ENCODE data around the gene IL19.

IL19 gene

DNA sequence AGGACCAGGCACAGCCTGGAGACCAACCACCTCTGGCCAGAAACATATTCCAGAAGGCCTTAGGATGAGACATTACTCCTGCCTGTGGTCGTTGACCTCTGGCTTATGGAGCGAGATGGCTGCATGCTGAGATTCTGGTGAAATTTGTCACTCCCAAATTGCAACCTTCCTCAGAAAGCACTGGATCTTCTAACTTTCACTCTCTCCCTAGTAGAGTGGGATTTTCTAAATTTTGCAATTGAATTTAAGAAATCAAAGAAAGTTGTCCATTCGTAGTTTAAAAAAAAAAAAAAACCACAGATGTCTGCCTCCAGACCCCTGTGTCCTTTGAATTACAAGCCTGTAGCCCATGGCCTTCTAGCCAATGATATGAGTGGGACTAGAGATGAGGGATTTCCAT, 30.3 kb downstream of the IL19 start:
- DNase-seq, result no peak

DNA sequence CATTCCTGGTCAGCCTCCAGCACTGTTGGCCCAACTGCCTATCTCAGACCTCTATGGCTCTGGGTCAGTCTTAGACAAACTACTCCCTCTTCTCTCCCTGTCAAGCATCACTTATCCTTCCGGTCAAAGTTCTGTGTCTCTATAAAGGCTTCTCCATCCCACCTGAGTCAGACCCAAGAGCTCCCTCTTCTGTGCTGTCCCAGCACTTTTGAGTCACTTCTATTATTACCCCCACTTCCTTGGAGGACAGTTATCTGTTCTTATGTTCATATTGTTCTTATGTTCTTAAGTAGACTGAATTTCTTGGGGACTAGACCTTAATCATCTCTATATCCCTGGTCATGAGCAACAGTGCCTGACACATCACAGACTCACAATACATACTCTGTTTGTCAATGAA, 30.9 kb downstream of the IL19 start:
- DNase-seq, result no peak

DNA sequence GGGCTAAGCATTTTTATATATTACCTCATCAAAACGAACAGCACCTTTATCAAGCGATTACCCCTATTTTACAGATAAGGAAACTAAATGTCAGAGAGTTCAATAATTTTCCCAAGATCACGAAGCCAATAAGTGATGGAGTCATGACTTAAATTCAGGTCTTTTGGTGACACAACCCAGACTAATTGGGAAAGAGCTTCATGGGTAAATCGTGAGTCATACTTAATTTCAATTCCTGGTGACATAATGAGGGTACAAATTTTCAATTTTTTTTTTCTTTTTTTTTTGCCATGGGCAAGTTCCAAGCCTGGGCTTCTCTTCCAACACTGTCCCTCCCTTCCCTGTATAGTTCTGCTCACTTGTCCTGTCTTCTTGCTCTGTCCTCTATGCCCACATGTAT, 31.8 kb downstream of the IL19 start:
- no peak for DNase-seq

DNA sequence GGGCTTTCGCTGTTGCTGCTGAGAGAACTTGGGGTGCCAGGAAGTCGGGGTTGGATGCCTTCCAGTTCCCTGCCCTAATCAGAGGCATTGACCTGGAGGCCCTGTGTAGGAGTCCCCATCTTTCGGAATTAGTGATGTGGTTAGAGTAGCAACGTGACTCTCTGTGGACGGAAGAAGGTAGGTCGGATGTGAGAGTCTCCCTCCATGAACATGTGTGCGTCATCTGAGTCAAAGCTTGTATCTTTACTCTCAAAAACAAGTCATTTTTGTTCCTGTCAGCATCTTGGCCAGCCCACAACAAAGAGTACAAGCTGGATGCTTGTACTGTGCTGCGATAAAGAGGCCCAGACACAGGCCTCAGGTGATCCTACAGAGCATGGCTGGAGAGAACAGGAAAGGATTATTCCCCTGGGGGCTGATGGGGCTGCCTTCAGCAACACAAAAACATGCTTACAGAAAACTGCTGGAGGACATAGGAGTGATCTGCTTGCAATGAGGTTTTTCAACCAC, 32.7 kb downstream of the IL19 start:
- peak; percentile 48 to 98 (median 75) for DNase-seq

DNA sequence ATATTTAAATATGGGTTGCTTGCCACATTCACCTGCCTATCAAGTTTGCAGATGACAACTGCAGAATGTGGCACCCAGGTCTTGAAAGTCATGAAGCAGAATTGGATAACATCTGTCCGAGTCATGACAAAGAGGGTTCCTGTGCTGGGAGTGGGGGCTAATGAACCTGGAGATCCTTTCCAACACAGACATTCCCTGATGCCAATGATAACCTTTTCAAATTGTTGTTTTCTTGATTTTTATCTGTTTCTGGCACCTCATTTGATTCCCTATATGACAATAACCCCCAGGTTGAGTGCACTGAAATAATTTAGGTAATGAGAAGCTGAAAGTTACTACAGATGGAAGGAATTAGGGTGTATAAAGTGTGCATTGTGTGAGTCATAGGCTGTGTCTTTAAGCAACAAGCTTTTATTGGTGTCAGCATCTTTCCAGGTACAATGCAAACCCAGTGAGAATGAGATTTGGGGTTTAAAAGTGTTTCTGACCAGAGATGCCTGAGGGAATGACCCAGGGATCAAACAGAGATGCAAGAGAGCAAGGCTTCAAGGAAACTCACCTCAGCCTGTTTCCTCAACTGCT, 33.7 kb downstream of the IL19 start:
- no peak for DNase-seq

DNA sequence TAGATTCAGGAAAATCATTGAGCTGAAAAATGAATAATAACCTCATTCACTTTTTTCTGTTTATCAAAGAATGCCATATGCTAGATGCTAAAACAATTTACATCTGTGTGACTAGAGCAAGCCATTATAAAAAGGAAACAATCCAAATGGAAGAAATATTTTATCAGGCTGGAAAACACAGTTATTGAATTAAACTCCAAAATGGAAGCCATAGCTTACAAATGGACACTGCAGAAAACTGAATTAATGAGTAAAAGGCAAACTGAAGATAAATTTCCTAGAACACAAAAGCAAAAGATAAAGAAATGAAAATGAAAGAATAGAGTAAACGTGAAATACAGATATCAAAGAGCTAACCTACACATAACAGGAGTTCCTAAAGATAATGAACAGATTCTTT, 34.8 kb downstream of the IL19 start:
- DNase-seq, result no peak

DNA sequence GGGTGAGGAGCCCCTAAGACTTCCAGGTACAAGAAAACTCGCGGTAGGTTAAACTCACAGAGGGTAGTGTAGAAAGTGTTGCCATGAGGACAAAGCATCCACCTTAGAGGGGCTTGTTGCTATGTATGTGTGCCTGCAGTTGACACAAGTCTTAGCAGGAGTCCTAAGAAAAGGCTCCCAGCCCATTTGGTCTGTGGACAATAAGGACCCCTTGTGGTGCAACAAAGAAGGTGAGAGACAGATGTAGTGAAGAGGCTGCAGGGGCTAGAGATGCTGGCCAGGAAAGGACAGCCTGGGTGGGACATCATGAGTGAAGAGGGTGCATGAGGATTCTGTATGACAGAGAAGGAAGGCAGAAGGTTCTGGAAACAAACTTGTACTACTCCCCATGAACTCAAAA, 38.0 kb downstream of the IL19 start:
- DNase-seq, result peak in 4 of 5 donors; percentile 20 to 74 (median 36)

DNA sequence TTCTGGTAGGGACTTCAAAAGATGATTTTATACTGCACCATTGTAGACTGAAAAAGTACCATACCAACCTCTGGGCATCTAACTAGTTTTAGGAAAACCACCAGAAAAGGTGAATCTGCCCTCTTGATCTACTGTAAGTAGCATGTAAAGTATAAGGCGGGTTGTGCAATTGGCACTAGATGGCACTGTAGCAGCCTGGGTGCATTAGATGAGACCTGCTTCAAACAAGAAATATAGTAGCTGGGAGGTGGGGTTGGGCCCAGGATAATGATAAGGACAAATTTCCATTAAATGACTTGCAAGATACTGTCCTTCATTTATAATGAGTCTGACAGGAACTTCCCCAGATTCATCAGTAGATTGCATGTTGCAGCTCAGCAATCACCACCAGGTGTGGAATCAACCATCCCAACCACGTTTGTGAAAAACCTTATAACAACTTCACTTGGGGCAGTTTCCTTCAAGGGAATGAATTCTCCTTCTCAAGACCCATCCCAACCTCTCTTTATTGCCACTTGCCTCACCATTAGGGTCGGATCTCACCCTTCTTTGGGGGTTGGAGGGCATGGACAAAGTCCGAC, 39.0 kb downstream of the IL19 start:
- DNase-seq, result peak in 2 of 5 donors; percentile 10 to 56

DNA sequence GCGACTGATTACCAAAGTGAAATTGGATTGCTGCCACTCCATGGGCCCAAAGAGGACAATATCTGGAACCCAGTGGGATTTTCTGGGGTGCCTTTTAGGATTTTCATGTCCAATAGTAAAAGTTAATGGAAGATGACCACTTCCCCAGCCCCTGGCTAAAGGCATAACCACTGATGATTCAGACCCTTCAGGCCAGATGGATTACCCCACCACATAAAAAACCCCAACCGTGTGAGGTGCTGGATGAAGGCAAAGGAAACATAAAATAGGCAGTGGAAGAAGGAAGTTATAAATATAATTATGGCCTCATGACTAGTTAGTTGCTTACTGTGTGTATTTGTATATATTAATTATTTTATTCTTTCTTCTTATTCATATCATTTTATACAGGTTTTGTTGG, 41.9 kb downstream of the IL19 start:
- no peak for DNase-seq

DNA sequence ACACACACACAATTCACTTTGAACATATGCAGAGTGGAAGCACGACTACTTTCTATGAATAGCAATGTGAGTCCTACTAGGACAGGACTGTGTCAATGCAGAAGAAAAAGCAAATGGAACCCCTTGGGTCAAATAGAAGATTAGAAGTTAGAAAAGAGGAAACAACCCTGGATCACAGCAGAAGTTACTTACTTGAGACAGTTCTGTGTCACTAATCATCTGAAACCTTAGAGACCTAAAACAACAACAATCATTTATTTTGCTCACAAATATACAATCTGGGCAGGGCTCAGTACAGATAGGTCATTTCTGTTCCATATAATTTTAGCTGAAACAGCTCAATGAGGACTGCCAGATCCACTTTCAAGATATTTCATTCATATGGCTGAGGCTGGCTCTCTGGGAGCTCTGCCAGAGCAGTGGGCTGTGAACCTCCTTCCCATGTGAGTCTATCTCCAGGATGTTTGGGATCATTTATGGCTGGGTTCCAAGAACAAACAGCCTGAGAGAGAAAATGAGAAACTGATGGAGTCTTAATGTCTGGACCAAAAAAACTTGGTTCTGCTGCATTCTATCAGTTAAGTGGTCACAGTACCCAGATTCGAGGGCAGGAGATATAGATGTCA, 44.3 kb downstream of the IL19 start:
- DNase-seq, result no peak

DNA sequence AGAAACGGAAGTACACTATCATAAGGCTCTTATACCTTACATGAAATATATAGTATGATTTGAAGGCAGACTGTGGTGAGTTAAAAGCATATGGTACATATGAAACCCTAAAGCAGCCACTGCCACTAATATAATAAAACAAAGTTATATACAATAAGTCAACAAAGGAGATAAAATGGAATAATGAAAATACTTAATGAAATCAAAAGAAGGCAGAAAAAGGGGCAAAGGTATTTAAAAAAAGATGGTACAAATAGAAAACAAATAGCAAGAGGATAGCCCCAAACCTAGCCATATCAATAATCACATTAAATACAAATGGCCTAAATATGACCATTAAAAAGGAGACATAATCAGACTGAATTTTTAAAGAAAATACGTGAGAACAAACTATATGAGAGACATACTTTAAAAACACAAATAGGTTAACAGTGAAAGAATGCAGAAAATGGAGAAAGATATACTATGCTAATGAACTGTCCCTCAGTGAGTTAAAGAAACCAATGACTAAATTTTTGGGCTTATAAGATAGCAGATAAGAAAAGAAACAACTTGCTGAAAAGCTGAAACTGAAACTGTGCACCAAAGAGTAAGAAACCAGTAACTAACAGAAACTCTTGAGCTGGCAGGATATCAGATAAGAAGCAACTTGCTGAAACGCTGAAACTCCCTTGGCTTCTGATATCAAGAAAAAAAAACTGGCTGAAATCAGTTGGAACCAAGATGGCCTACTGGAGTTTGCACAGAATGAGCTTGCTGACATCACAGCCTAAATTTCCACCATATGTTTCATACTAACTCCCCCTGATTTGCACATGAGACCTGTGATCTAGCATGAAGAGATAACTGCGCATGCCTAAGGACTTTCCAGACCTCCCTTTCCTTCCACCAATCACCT, 46.1 kb downstream of the IL19 start:
- peak in 1 of 5 donors; percentile 89 for DNase-seq

DNA sequence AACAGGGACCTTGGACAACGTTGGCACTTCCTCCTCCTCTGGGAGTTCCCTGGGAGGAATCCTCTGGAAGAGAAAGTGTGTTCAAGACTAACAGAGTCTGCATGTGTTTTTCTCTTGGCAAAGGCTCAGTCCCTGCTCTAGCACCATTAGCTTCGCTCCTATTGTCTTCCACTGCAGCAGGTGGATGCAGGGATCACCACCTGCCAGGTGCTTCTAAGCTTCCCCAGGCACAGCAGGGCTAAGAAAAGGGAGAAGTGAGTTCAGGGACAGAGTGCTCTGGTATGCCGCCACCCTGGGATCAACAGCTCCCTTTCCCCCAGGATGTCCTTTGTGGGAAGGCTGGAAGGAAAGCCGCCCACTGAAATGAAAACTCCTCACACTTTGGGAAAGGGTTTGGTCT, 50.9 kb downstream of the IL19 start:
- DNase-seq, result no peak

DNA sequence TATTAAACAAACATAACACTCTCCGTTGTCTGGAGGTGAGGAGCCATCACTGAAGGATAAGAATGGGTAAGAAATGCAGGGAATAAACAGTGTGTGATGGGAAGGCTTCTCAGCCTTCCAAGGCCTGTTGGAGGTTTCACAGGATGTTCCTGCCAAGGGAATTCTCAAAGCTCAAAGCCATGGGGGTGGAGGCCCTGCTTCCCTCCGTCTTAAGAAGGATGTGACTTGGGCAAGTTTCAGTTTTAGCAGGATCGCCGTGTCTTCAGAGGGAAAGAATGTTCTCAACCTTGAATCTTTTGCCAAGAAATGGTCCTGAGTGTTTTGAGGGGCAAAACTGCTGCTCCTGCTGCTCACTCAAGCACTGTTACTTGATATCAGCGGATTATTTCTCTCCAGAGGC, 53.2 kb downstream of the IL19 start:
- no peak for DNase-seq

DNA sequence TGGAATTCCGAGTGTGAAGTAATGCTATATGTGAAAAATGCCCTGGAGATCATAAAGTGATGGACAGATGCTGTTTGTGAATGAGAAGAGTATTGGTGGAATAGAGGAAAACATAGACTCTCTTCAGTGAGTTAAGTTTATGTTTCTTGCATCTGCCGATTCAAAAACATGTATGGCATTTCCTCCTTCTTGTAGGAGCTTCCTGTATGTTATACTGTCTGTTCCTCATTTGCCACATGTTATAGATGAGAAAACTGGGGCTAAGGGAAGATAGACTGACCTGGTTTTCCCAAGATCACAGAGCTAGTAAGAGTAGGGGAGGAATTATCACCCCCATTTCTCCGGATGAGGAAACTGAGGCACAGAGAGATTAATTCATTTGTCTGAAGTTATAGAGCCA, 53.8 kb downstream of the IL19 start:
- DNase-seq, result no peak

DNA sequence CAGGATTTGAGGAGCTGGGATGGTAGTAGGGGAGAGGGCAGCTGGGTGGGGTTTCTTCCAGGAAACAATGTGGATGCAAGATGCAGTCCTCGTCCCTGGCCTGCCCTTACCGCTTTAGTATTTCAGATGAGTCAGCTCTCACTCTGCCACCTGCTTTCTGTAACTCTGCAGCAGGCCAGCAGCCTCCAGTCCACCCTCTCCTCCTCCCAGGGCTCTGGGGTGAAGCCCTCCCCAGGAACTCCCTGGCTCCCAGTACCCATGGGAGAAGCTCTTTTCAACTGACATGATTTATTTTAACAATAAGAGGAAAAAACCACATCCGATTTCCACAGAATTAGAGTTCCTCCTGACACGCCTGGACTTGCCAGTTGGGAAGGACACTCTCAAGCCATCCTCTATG, 55.8 kb downstream of the IL19 start:
- DNase-seq, result no peak

DNA sequence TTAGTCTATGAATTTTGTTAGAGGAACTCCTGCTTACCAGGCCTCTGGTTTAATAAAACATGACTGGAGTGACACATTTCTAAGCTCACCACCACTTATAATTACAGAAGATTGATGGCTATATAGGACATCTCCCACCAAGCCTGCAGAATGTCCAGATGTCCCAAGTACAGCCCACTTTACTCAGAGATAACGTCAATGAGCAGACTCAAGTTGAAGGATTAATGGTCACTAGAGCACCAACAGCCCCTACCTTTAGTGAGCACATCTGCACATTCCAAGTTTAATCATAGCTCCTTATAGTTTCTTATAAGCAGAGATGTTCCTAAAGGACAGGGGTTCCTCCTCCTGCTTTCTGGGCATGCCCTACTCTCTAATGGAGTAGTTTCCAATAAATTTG, 57.5 kb downstream of the IL19 start:
- no peak for DNase-seq

DNA sequence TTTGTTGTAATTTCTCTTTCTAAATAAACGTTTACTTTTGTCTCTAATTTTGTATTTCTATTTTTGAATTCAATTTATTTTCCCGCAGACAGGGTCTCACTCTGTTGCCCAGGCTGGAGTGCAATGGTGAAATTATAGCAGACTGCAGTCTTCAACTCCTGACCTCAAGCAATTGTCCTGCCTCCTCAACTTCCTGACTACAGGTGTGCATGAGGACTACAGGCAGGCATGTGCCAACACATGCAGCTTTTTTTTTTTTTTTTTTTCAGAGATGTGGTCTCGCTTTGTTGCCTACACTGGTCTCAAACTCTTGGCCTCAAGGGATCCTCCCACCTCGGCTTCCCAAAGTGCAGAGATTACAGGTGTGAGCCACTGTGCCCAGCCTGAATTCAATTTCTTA, 58.2 kb downstream of the IL19 start:
- no peak for DNase-seq

DNA sequence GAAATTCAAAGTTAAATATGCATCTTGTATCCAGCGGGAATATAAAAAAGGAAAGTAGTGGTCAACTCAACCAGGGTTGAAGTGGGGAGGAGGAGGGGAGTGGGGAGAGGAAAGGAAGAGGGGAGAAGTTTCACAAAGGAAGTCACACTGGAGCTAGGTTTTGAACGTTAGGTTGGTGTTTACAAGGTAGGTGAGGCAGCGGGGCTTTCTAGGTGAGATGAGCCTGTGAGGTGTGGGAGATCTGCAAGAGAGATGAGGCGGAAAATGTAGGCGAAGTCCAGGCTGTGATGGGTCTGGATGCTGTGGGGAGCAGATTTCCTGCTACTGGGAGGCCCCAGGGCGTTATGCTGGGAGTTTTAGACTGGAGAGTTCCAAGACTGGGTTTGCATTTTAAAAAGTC, 58.7 kb downstream of the IL19 start:
- no peak for DNase-seq

DNA sequence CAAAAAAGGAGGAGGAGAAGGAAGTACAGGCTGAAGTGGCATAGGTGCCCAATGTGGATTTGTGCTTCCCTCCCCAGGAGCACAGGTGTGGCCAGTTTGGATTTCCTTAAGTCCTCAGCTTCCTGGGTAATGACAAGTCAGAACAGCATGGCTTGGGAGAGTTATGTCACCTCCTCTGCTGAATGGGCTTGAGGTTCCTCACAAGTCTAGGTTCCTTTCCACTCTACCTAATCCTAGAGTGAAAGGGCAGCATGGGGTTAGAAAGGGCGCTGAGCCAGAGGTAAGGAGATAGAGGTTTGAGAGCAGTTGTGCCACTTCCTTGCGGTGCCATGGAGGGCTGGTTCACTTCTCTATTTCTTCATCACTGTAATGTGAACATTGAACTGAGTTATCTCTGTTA, 59.3 kb downstream of the IL19 start:
- DNase-seq, result no peak

DNA sequence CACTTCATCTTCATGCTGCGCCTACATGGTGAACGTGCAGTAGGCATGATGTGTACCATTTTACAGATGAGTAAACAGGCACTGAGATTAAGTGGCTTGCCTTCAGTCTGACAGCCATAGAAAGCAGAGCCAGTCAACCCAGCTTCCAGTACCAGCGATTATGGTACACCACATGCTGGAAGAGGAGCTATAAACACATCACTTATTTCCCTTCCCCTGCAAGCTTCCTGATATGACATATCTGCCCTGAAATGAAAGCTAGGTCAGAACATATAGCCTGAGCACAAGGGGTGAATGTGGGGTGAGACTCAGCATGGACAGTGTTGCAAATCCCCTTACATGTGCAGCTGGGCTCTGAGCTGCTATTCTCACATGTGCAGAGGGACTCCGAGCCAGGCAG, 61.1 kb downstream of the IL19 start:
- no peak for DNase-seq

DNA sequence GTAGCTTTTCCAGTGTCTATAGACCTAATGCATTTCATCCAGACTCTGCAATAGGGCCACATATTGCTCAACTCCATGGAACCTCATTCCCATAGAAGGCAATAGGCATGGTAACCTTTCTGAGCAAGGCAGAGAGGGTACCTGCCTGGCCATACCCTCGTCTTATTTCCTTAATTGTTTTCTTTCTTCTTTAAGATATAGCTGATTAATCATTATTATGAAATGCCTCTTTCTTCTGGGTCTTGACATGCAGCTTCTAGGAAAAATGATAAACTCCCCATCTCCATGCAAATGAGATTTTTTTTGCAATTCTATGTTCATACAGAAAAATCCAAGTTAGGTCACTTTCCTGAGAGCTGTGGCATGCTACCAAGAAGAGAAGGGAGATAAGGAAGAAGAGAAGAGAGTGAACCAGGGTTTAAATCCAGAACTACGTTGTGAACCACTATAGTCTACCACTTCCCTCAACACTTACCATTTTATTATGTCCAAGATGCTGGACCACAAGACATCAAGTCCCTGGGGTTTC, 61.8 kb downstream of the IL19 start:
- DNase-seq, result no peak

DNA sequence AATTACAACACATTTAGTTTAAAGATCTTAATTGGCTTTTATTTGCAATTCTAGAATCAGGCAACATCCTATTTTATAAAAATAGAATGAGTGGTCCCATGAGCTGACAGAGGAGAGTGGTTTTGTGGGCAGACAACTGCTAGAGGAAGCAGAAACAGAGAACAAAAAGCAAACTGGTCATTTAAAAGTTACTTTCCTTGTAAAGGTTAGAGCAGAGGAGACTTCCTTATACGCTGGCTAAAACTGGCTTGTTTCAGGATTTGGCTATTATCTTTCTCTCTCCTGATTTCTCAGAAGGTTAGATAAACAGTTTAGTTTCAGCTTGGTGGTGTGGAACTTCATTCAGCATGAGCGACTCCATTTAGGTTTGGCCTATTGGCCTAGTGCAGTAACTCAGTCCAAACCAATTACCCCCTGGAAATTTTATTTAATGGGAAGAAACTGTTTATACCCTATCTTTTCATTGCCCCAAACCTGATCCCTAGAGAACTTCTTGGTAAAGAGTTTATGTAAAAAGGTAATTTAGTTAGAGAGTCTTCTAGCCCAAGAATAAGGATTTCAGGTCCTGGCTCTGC, 62.6 kb downstream of the IL19 start:
- no peak for DNase-seq

DNA sequence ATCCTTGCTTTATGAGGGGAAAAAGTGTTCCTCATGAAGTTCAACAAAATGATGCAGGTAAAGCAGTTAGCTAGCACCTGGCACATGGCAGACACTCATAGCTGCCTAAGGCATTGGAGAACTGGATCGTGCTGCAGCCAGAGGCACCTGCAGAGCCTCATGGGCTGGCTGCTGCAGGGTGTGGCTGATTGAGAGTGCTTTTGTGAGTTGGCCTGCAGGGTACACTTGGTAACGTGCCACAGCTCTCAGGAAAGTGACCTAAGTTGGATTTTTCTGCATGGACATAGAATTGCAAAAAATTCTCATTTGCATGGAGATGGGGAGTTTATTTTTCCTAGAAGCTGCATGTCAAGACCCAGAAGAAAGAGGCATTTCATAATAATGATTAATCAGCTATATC, 63.2 kb downstream of the IL19 start:
- no peak for DNase-seq
